GM21528 (cell line): ENCODE results near the gene NF1.

Experiments used
- ATAC-seq: cut with Tn5 transposase; IDR thresholded peaks from one replicate; pipeline ENCODE4 v1.9.1; 2021; ENCODE audit warnings: mild to moderate bottlenecking, moderate library complexity; ENCODE audit not compliant: unreplicated experiment, low FRiP score

NF1 gene

GRCh38 chr17:31415004-31415454 is 320.3 kb downstream of the NF1 start:
- ATAC-seq = no peak

- no peak for ATAC-seq
Observed at GRCh38 chr17:31415640-31416502, 321.1 kb downstream of the NF1 start.

GRCh38 chr17:31416503-31416923 is 321.7 kb downstream of the NF1 start:
- ATAC-seq = no peak

- ATAC-seq = no peak
Observed at GRCh38 chr17:31417051-31417792, 322.4 kb downstream of the NF1 start.

GRCh38 chr17:31418773-31419350 is 324.1 kb downstream of the NF1 start:
- no peak for ATAC-seq

GRCh38 chr17:31422443-31422842 is 327.7 kb downstream of the NF1 start:
- ATAC-seq = no peak

- ATAC-seq = no peak
Observed at GRCh38 chr17:31424944-31425281, 330.1 kb downstream of the NF1 start.

GRCh38 chr17:31425282-31426040 is 330.7 kb downstream of the NF1 start:
- no peak for ATAC-seq
